Spinal cord (tissue), 10 donors: ENCODE measurements around the gene IL20RA. TPM values are rescaled to one million over a fixed set of nuclear protein-coding genes. Genes with fewer than 3 reads are reported as not detected.
"Not testable (repeated sequence)": the region's sequence is repeated elsewhere in the genome, so short reads cannot be mapped to it uniquely, and the experiment has no call there.

Experiments used
- DNase-seq, 6 donors: peaks; one replicate each; pipeline versions ENCODE4 v3.0.0 to v3.0.0-alpha.2; 2013 to 2015; ENCODE audit warnings: low spot score in 6 of 6, low read depth in 4 of 6
- H3K27ac ChIP-seq: one replicate; pipeline ENCODE4 v1.5.1; 2013; ENCODE audit warnings: low read depth, low read length, control low read depth
- H3K27me3 ChIP-seq: one replicate; pipeline ENCODE4 v1.6.1; 2013; ENCODE audit warnings: low read length; ENCODE audit not compliant: control insufficient read depth, insufficient read depth
- H3K36me3 ChIP-seq: one replicate; pipeline ENCODE4 v1.6.1; 2013; ENCODE audit warnings: low read length; ENCODE audit not compliant: control insufficient read depth, insufficient read depth
- H3K4me1 ChIP-seq: one replicate; pipeline ENCODE4 v1.6.1; 2013; ENCODE audit warnings: low read length; ENCODE audit not compliant: control insufficient read depth, insufficient read depth
- H3K4me3 ChIP-seq: one replicate; pipeline ENCODE4 v1.5.1; 2013; ENCODE audit warnings: low read depth, low read length, control low read depth
- H3K9me3 ChIP-seq: one replicate; pipeline ENCODE4 v1.6.1; 2013; ENCODE audit warnings: low read length; ENCODE audit not compliant: control insufficient read depth, insufficient read depth
- WGBS: methylation state at CpG from one replicate; pipeline ENCODE4 v1.1.5; 2013; ENCODE audit warnings: missing lambda C conversion rate; ENCODE audit not compliant: insufficient coverage; 5-methylcytosine and 5-hydroxymethylcytosine counted together
- polyA plus RNA-seq, 2 donors: library from polyadenylated mRNA; unstranded; fragments of 120-200 nt; gene quantifications; one replicate each; pipeline ENCODE4 v1.2.1, GENCODE V29; 2013; ENCODE audit not compliant: insufficient read length in 2 of 2
- total RNA-seq, 2 donors: library from RNA; depleted of rRNA in 1 of 2; stranded (reverse); fragments of 120-200 nt in 1 of 2; fragments of >200 nt in 1 of 2; gene quantifications; one replicate each; pipeline versions ENCODE4 v1.2.3 to v1.2.4, GENCODE V29; 2013 to 2014
- donor health status: healthy.

The IL20RA gene
- total and polyA plus RNA-seq, 4 donors, result 0.99 to 1.7 (median 1.2) TPM

GRCh38 chr6:136983687-136984086 lies 61.1 kb downstream of the IL20RA start:
- no peak overlapping the region for H3K4me3 ChIP-seq

DNA sequence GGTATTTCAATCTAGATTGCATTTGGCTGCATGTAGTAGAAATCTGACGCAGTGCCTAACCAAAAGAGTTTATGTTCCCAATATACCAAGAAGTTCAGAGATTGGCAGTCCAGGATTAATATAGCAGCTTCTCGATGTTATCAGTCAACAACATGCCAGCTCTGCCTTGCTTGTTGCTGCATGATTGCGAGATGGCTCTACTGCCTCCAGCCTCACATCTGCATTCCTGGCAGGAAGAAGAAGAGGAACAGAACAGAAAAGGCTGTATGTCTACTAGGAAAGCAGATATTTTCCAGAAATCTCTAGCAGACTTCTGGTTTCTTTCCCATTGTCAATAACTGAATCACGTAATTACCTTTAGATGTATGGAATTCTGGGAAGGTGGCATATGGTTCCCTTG lies 61.8 kb downstream of the IL20RA start:
- Histone ChIP-seq H3K36me3 (no peaks in the 10 kb centered on the region), H3K4me1 (no peaks in the 10 kb centered on the region), H3K9me3 (no peaks in the 10 kb centered on the region), H3K27ac (no peak overlapping the region), H3K27me3 (no peaks in the 10 kb centered on the region), H3K4me3 (no peak overlapping the region)
- WGBS, result 74% methylated on average over 2 of the region's 4 CpGs
- peak in 1 of 6 donors; percentile 28 for DNase-seq

More at GRCh38 chr6:136983687-136984086, 61.1 kb downstream of the IL20RA start:
- peak in 2 of 6 donors; percentile 65 to 71 for DNase-seq
- Histone ChIP-seq H3K27me3 (peaks cover 3% of the 10 kb centered on the region), H3K27ac (no peak overlapping the region), H3K4me1 (no peaks in the 10 kb centered on the region), H3K9me3 (no peaks in the 10 kb centered on the region), H3K36me3 (no peaks in the 10 kb centered on the region)
- 65% methylated on average over 2 of the region's 2 CpGs for WGBS

- 50% methylated on average over 2 of the region's 5 CpGs for WGBS
- Histone ChIP-seq H3K36me3 (no peaks in the 10 kb centered on the region), H3K27me3 (no peaks in the 10 kb centered on the region), H3K27ac (no peak overlapping the region), H3K4me1 (no peaks in the 10 kb centered on the region), H3K4me3 (no peak overlapping the region), H3K9me3 (no peaks in the 10 kb centered on the region)
- DNase-seq, result no peak
These were observed 64.7 kb downstream of the IL20RA start for GRCh38 chr6:136980070-136980469.

- H3K4me3 ChIP-seq, result no peak overlapping the region
- WGBS, result 88% methylated on average over 3 of the region's 5 CpGs
- H3K4me1 ChIP-seq, result no peaks in the 10 kb centered on the region
- no peak overlapping the region for H3K27ac ChIP-seq
- no peaks in the 10 kb centered on the region for H3K27me3 ChIP-seq
- DNase-seq, result no peak
- no peaks in the 10 kb centered on the region for H3K9me3 ChIP-seq
- H3K36me3 ChIP-seq, result no peaks in the 10 kb centered on the region
These were observed 65.6 kb downstream of the IL20RA start for GRCh38 chr6:136979206-136979605.

DNA sequence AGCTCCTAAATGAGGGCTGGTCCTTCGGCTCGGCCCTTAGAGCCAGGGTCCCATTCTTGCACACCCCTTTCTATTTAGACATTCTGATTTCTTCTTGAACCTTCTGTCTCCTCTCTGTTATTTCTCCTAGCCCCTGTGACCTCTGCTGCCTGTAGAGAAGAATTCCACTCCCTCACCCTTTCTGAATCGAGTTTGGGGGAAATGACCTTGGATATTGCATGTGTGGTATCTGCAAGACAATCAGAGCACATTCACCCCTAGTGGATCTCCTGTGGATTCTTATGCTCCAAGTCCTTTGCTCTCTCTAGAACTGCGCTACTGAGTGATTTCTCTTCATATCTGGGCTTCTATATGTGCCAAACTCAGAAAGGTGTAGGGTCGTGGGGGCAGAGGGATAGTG lies 67.7 kb downstream of the IL20RA start:
- no peaks in the 10 kb centered on the region for H3K36me3 ChIP-seq
- no peaks in the 10 kb centered on the region for H3K27me3 ChIP-seq
- H3K9me3 ChIP-seq, result no peaks in the 10 kb centered on the region
- H3K4me1 ChIP-seq, result no peaks in the 10 kb centered on the region
- no peak overlapping the region for H3K4me3 ChIP-seq
- DNase-seq, result no peak
- H3K27ac ChIP-seq, result no peak overlapping the region
- WGBS, result 58% methylated on average over 2 of the region's 5 CpGs

DNA sequence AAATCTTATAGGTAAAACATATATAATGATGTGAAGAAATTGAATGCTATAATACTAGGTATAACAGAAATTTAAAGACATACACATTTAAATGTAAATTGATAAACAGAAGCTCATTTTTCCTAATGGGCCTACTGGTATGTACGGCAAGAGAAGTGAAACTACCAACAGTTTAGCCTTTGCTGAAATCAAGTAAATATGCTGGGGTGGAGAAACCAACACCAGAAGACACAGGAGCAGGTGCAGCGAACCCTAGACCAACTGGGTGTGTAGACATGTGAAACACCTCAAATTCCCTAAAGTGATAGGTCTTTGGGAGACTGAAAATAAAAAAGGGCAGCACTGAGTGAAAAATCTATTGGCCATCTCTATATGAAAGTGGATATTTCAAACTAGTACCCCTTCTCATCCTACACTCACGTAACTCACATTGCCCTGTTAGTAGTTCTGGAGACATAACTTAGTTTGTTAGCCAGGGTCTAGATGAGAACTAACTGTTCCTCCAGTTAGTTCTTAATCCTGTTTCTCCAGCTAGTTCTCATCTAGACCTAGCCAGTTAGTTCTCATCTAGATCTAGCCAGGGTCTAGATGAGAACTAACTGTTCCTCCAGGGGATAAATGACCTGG lies 69.6 kb downstream of the IL20RA start:
- no peak for DNase-seq
- Histone ChIP-seq H3K36me3 (no peaks in the 10 kb centered on the region), H3K4me3 (no peak overlapping the region), H3K4me1 (no peaks in the 10 kb centered on the region), H3K27me3 (no peaks in the 10 kb centered on the region), H3K27ac (no peak overlapping the region), H3K9me3 (no peaks in the 10 kb centered on the region)
- 80% methylated on average over 1 of the region's 3 CpGs for WGBS

GRCh38 chr6:136973781-136974180 lies 71.0 kb downstream of the IL20RA start:
- not testable (repeated sequence) for H3K27me3 ChIP-seq, H3K4me3 ChIP-seq, H3K4me1 ChIP-seq, DNase-seq, H3K9me3 ChIP-seq, H3K27ac ChIP-seq, H3K36me3 ChIP-seq
- WGBS, result 94% methylated on average over 8 of the region's 8 CpGs

- H3K27me3 ChIP-seq, result no peaks in the 10 kb centered on the region
- no peaks in the 10 kb centered on the region for H3K4me1 ChIP-seq
- H3K36me3 ChIP-seq, result no peaks in the 10 kb centered on the region
- 100% methylated on average over 2 of the region's 6 CpGs for WGBS
- no peak for DNase-seq
- no peak overlapping the region for H3K27ac ChIP-seq
- H3K9me3 ChIP-seq, result no peaks in the 10 kb centered on the region
- H3K4me3 ChIP-seq, result no peak overlapping the region
These were observed 73.2 kb downstream of the IL20RA start for GRCh38 chr6:136971609-136972008.

DNA sequence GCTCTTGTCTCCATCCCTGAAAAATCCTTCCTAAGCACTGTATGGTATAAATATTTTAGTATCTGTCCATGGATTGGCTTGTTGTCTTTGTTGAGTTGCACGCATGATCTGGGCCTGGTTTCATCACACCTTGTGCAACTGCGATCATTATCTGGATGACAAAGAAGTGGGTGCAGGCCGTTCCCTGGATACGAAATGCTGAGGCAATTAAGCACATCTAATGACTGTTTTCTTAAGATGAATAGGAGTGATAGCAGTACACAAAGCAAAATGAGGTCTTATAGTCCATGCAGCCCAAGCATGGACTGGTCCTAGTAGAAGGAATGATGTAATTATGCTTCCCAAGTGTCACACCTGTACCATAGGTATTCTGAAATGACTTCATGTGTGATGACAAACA lies 74.8 kb downstream of the IL20RA start:
- H3K27me3 ChIP-seq, result no peaks in the 10 kb centered on the region
- no peaks in the 10 kb centered on the region for H3K36me3 ChIP-seq
- no peaks in the 10 kb centered on the region for H3K4me1 ChIP-seq
- DNase-seq, result no peak
- WGBS, result 93% methylated on average over 3 of the region's 4 CpGs
- H3K4me3 ChIP-seq, result no peak overlapping the region
- no peaks in the 10 kb centered on the region for H3K9me3 ChIP-seq
- no peak overlapping the region for H3K27ac ChIP-seq

- WGBS, result 93% methylated on average over 3 of the region's 5 CpGs
These were observed 75.3 kb downstream of the IL20RA start for GRCh38 chr6:136969433-136969832.

More at GRCh38 chr6:136969433-136969832, 75.3 kb downstream of the IL20RA start:
- no peaks in the 10 kb centered on the region for H3K36me3 ChIP-seq
- H3K4me3 ChIP-seq, result no peak overlapping the region
- no peak for DNase-seq
- no peak overlapping the region for H3K27ac ChIP-seq
- H3K9me3 ChIP-seq, result no peaks in the 10 kb centered on the region
- no peaks in the 10 kb centered on the region for H3K4me1 ChIP-seq
- no peaks in the 10 kb centered on the region for H3K27me3 ChIP-seq
